Glomerular endothelial cell (primary cell): Measurements from ENCODE around the gene VARS2. TPM values are rescaled to one million over a fixed set of nuclear protein-coding genes. Genes with fewer than 3 reads are reported as not detected.
"Not testable (repeated sequence)": the region's sequence is repeated elsewhere in the genome, so short reads cannot be mapped to it uniquely, and the experiment has no call there.

ENCODE experiments used
- DNase-seq: peaks from one replicate; pipeline ENCODE4 v3.0.0-alpha.2; 2011; ENCODE audit warnings: low read depth, low spot score; ENCODE audit errors: extremely low read depth
- total RNA-seq: library from RNA; depleted of rRNA; stranded (reverse); fragments of >200 nt; gene quantifications from 2 replicates; pipeline ENCODE4 v1.2.3, GENCODE V29; 2015

VARS2 gene
- total RNA-seq, 1 donor from 2014 or later = 22.6 TPM

DNA sequence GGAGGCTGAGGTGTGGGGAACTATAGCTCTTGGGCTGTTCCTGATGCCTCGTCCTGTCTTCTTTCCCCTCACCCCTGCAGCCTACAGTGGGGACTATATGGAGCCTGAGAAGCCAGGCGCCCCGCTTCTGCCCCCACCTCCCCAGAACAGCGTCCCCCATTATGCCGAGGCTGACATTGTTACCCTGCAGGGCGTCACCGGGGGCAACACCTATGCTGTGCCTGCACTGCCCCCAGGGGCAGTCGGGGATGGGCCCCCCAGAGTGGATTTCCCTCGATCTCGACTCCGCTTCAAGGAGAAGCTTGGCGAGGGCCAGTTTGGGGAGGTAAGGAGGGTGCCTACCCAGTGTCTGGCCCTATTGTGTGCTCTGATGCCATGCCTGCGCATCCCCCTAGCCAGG, 17.5 kb upstream of the VARS2 start:
- DNase-seq = no peak

DNA sequence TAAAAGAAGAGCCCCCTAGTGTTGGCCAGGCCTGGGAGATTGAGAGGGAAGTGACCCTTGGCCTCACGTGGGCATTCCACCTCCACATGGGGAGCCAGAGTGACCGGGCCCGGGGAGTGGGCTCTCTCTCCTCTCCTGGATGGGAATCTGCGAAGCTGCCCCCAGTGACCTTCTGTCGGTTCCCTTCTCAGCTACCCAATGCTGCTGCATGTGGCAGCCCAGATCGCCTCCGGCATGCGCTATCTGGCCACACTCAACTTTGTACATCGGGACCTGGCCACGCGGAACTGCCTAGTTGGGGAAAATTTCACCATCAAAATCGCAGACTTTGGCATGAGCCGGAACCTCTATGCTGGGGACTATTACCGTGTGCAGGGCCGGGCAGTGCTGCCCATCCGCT, 16.2 kb upstream of the VARS2 start:
- DNase-seq = no peak

DNA sequence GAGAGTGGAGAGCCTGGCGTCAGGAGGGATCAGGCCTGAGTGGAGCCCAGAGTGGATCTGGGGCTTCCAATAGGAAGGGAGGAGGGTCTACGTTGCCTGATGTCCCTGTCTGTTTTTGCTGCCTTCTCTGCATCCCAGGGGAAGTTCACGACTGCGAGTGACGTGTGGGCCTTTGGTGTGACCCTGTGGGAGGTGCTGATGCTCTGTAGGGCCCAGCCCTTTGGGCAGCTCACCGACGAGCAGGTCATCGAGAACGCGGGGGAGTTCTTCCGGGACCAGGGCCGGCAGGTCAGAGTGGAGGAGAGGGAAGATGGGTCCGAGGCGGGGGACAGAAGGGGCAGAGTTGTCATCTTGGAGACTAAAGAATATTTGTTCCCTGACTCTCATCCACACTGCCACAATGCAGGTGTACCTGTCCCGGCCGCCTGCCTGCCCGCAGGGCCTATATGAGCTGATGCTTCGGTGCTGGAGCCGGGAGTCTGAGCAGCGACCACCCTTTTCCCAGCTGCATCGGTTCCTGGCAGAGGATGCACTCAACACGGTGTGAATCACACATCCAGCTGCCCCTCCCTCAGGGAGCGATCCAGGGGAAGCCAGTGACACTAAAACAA, 15.2 kb upstream of the VARS2 start:
- DNase-seq = no peak

DNA sequence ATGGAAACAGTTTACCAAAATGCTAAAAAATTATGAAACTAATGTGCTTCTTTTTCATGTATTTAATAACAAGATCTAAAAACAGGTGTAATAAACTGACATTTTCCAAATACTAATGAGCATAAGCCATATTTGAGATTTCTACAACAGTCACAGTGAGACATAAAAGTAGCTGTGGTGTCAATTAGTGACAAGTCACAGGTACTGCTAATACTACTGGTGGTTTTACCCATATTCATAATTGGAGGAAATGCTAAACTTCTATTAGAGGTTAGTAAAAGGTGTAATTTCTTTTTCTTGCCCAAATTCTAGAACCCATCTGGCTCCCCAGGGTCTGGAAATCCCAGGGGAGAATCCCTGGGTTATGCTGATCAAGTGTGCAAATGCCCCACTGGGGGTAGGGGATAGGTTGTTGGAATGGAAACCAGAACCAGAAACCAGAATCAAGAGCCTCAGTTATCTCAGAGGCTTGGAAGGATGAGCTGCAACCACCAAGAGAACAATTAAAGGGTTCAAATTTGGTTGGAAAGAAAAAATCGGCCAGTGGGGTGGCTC, 13.1 kb upstream of the VARS2 start:
- DNase-seq = no peak

DNA sequence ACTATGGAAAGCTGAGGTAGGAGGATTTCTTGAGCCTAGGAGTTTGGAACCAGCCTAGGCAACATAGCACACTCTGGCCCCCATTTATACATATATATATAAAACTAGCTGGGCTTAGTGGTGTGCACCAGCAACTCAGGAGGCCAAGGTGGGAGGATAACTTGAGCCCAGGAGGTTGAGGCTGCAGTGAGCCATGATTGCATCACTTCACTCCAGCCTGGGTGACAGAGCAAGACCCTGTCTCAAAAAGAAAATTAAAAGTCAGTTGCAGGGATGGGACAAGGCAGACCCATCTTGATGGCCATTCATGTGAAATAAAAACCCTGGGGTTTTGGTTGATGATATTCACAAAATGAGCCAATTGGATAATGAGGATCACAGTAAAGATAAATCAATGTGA, 12.6 kb upstream of the VARS2 start:
- DNase-seq = no peak

DNA sequence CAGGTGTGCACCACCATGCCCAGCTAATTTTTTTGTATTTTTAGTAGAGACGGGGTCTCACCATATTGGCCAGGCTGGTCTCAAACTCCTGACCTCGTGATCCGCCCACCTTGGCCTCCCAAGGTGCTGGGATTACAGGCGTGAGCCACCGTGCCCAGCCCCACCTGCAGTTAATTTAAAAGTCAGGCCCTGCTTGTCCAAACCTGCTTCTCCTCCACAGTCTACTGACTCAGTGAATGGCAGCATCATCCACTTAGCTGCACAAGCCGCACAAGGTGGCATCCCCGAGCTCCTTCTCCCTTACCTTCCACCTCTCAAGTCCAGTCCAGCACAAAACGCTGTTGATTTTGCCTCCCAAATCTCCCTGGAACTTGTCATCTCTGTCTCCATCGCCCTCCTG, 11.8 kb upstream of the VARS2 start:
- not testable (repeated sequence) for DNase-seq

DNA sequence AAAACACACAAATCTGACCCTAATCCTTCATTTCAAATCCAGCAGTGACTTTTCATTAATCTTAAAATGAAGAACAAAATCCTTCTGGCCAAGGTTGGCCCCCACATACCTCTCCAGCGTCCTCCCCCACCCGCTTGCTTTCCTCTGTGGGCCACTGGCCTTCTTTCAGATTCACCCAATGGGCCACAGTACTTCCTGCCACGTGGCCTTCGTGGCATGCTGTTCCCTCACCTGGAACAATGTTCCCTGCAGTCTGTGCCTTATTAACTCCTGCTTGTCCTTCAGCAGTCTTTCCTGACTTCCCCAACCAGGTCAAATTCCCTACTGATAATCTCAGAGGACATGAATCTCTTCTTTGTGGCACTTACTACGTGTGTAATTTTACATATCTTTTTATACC, 11.3 kb upstream of the VARS2 start:
- no peak for DNase-seq

DNA sequence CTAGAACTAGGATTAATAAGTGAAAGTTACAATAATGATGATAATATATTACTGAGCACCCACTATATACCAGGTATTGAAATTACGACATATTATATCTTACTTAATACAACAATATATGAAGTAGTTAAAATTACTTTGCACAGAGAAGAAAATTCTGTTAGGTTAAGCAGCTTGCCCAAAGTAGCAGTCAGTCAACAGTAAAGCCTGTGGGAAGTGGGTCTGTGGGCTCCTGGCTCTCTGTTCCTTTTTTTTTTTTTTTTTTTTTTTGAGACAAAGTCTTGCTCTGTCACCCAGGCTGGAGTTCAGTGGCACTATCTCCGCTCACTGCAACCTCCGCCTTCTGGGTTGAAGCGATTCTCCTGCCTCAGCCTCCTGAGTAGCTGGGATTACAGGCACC, 10.8 kb upstream of the VARS2 start:
- DNase-seq = no peak

DNA sequence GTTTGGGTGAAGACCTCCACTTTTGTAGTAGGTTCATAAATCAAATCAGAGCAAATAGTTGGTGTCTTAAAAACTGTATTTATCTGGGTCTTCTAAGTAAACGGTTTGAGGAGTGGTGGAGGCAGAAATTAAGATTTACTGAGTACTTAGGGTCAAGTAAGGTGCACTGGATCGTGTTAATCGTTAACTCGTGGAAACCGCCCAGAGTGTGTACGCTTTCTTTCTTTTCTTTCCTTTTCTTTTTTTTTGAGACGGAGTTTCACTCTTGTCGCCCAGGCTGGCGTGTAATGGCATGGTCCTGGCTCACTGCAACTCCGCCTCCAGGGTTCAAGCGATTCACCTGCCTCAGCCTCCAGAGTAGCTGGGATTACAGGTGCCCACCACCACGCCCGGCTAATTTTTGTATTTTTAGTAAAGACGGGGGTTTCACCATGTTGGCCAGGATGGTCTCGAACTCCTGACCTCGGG, 6.7 kb upstream of the VARS2 start:
- not testable (repeated sequence) for DNase-seq

DNA sequence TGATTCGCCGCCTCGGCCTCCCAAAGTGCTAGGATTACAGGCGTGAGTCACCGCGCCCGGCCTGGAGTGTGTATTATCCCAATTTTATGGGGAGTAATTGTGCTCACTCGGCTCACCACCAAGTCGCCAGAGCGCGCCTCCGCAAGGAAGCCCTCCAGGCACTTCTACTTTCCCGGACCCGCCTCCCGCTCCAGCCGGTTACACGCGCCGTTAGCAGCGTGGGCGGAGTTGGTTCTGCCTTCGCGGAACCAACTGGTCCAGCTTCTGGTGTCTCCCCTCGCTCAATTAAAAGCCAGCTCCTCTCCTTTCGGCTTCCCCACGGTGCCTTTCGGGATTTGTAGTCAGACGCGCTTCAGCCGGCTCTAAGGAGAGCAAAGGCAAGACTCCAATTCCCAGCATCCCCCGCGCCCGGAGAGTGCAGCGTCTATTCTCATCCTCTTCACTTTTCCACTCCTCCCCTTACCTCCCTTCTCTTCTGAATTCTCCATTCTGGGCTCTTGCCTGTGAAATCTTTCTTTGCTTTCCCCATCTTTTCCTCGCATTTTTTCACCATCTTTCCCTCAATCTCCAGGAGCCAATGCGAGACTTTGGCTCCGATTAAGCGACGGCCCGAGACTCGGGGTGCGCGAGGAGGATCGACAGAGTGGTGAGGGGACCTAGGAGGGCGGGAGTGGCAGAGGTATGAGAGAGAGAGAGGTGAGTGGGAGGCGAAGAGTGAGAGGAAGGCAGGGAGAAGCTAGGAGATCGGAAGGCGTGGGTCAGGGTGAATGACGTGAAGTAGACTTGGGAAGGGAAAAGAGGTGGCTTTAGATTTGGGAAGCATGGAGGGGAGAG, 6.1 kb upstream of the VARS2 start, which contains the start of gene GTF2H4:
GTF2H4 (plus strand) TSS at position 450 of the 834 bp plus-strand sequence.
- DNase-seq = peak; percentile 93

DNA sequence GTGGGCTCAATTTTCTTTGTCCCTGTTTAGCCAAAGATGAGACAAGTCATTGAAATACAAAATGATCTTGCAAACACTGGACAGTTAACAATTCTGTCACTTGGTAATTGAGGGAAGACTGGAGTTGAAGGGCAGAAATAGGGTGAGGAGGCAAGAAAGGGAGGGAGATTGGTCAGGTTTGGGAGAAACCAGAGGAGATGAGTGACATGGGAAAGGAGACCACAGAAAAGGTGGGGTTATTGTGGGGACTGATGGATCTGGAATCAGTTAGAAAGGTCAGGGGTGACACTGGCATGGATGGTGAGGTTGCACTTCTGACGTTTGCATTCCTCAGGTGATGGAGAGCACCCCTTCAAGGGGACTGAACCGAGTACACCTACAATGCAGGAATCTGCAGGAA, 5.3 kb upstream of the VARS2 start:
- DNase-seq = no peak

DNA sequence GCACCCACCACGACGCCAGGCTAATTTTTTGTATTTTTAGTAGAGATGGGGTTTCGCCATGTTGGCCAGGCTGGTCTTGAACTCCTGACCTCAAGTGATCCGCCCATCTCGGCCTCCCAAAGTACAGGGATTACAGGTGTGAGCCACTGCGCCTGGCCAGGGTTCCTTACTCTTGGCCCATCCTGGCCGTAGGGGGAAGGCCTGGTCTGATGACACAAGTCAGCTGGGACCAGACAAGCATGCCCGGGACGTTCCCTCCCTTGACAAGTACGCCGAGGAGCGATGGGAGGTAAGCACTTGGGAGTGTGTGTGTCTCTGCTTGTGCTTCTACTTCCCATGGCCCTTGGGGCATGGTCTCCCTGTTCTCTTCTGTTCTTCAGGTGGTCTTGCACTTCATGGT, 3.6 kb upstream of the VARS2 start:
- DNase-seq = not testable (repeated sequence)

DNA sequence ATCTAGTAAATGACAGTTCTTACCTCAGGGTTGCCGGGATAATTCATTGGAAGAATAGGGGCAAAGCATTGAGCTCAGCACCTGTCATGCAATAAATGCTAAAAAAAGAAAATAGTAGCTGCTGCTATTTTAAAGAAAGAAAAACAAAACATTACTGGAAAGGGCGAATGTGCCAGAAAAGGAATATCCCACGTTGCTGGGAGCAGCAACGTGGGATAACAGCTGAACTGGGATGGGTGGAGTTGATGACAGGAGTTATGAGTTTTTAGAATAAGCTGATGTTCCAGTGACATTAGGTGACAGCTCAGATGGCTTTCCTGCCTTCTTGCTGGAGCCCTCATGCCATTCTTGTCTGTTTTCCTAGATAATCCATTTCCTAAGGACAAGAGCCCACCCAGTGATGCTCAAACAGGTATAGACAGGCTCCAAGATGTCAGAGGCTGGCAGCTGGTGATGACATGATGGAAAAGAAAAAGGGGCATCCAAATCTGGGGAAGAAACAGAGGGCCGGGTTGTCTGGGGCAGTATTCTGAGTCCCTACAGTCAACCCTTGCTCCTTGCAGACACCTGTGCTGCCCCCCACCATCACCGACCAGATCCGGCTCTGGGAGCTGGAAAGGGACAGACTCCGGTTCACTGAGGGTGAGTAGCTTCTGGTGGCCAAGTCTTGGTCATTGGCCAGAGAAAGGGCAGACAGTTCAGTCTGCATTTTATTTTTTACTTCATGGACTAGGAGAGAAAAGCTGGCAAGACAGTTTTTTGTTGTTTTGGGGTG, 1.1 kb upstream of the VARS2 start:
- DNase-seq = no peak

DNA sequence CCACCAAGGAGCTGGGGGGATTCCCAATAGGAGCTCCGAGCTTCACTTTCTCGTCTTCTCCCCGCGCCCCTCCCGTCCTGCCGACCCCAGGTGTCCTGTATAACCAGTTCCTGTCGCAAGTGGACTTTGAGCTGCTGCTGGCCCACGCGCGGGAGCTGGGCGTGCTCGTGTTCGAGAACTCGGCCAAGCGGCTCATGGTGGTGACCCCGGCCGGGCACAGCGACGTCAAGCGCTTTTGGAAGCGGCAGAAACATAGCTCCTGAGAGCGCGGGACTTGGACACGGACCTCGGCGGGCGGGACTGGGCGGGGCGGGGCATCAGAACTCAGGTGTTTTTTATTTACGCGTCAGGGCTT, 340 bp upstream of the VARS2 start:
- DNase-seq = no peak

DNA sequence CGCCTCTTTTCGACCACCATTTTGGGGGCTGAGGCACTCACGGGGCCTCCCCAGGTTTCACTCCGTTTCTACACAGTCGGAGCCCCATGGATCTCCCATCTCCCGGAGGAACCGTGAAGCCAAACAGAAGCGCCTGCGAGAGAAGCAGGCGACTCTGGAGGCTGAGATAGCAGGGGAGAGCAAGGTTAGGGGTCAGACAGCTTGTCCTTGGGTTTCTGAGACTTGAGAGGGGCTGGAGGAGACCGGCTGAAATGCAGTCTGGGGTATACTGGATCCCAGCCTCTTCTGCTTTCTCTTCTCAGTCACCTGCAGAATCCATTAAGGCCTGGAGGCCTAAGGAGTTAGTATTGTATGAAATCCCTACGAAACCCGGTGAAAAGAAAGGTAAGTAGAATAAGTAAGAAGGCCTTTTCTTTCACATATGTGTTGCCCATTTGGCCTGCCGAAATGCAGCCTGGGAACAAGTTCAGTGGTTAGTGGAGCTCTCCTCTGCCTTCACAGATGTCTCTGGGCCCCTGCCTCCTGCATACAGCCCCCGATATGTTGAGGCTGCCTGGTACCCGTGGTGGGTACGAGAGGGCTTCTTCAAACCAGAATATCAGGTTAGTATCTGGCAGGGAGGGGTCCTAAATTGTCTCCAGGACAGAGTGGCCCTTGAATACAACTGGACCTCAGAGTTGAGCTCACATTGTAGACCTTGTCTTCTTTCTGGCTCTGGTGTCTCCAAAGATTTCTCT, 984 bp downstream of the VARS2 start:
- DNase-seq = no peak

DNA sequence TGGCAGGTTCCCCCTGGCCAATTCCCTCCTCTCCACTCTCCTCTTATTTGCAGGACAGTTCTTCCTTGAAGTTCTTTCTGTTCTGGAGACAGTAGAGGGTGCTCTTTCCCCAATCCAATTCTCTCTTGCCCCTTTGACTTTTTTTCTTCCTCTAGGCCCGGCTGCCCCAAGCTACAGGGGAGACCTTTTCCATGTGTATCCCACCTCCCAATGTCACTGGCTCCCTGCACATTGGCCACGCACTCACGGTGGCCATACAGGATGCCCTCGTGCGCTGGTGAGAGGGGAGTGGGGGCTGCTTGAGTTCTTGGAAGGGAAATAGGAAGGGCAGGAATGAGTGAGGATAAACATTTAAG, 1.5 kb downstream of the VARS2 start:
- DNase-seq = peak; percentile 51

DNA sequence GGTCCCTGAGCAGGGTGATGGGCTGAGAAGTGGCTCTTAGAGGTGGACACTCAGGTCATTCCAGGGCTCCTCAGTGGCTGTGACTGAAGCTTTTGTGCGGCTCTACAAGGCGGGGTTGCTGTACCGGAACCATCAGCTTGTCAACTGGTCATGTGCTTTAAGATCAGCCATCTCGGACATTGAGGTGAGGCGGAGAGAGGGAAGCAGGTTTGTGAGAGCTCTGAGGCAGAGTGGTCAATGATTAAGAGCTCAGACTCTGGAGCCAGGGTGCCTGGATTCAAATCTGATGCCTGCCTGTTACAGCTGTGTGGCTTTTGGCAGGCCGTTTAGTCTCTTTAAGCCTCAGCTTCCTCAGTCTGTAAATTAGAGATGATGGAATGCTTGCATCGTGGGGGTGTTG, 3.0 kb downstream of the VARS2 start:
- no peak for DNase-seq

DNA sequence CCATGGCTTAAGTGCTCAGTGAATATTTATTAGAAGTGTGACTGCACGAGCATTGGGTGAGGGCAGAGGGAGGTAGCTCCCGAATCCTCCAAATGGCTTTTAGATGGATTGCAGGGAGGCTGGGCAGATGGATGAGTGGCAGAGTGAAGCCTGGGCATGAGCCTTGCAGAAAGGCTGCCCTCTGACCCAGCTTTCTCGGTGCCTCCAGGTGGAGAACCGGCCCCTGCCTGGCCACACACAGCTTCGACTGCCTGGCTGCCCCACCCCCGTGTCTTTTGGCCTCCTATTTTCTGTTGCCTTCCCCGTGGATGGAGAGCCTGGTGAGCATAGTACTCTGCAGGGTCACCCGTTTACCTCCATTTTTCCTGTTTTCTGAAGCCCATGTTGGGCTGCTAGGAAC, 3.4 kb downstream of the VARS2 start:
- DNase-seq = no peak

DNA sequence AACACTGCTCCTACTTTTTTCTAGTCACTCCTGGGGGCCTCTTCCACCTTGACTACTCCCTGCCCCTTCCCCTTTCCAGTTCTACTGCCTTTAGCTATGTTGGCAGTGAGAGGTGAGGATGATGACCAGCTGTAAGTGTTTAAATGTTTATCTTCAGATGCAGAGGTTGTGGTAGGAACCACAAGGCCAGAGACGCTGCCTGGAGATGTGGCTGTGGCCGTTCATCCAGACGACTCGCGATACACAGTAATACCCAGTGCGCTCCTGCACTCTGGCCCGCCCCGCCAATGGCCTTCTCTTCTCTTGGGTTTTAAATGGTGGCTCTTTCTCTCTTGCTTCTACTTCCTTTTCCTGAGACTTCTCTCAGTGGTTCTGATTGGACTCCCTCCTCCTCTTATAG, 4.6 kb downstream of the VARS2 start:
- no peak for DNase-seq

DNA sequence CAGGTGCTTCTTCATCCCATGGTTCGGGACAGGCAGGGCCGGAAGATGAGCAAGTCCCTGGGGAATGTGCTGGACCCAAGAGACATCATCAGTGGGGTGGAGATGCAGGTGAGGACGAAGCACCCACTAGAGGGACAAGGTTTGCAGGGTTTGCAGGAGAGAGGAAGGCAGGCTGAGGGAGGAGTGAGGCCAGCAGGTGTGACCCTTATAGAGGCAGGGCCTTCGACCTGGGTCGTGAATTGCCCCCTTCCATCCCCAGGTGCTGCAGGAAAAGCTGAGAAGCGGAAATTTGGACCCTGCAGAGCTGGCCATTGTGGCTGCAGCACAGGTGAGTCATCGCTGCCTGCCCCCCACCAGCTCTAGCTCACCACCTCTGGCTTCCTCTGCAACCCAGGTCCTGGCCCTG, 8.4 kb downstream of the VARS2 start:
- DNase-seq = no peak
